CD4-positive, alpha-beta T cell treated with Interleukin-17A for 4 hours (primary cell): Measurements from ENCODE around the gene PRRT1B.

Experiments used
- DNase-seq: peaks from one replicate; pipeline ENCODE4 v3.0.0-alpha.2; 2020; ENCODE audit warnings: mixed read lengths

The PRRT1B gene

DNA sequence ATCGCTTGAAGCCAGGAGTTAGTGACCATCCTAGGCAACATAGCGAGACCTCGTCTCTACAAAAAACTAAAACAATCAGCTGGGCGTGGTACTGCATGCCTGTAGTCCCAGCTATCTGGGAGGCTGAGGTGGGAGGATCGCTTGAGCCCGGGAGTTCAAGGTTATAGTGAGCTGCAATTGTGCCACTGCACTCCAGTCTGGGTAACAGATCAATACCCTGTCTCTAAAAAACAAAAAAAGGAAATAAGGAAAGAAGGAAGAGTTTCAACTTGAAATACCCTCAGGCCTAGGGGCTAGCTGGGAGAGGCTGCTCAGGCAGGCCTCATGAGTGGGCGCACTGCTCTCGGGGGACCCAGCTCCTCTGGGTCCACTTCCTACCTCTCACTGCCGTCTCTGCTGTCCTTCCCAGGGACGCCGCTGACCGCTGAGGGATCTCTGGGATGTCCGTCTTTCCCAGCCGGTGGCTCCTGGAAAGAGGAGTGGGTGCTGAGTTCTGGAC is 56.4 kb downstream of the PRRT1B start:
- DNase-seq, result no peak

DNA sequence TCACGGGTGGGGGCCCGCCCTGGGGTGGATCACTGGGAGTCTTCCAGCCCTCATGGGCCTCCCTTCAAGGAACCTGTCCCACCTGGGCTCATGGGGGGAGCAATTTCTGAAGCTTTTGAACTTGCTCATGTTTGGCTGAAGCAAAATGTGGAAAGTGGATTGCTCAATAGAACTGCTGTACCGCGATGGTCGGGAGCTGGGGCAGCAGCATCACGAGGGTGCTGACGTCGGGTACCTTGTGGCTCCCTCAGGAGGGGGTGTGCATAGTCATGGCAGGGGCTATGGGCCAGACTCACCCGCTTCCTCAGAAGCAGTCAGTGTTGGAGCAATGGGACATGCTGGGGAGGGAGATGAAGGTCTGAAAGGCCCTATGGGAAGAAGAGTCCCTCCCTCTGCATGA is 57.9 kb downstream of the PRRT1B start:
- DNase-seq, result no peak

DNA sequence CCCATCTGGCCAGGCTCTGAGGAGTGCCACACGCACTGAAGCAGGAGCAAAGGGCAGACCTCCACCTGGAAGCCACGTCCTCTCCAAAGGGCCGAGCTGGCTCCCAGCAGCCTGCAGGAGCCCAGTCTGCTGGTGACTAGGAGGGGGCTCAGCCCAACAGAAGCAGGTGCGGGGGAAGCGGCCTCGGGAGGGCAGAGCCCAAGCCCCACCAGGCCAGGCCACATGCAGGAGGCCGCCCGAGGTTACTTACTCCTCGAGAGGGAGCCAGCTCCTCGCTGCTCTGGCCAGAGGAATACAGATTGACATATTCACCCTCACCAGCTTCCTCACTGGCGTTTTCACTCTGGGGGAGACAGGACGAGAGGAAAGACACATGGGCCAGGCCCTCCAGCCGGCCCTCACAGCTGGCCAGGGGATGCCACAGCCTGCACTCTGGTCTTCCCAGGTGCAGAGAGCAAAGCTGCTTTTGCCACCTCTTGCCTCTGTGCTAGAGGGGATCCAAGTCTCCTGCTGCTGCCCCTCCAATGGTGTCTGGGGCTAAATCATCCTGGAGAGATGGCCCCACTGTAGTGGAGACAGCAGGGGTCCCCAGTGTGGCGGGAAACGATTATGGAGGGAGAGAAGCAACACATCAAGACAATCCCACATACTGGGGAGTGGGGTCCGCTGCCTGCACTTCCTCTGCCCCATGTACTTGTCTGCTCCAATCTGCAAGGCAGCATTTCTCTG is 58.6 kb downstream of the PRRT1B start:
- DNase-seq, result no peak

DNA sequence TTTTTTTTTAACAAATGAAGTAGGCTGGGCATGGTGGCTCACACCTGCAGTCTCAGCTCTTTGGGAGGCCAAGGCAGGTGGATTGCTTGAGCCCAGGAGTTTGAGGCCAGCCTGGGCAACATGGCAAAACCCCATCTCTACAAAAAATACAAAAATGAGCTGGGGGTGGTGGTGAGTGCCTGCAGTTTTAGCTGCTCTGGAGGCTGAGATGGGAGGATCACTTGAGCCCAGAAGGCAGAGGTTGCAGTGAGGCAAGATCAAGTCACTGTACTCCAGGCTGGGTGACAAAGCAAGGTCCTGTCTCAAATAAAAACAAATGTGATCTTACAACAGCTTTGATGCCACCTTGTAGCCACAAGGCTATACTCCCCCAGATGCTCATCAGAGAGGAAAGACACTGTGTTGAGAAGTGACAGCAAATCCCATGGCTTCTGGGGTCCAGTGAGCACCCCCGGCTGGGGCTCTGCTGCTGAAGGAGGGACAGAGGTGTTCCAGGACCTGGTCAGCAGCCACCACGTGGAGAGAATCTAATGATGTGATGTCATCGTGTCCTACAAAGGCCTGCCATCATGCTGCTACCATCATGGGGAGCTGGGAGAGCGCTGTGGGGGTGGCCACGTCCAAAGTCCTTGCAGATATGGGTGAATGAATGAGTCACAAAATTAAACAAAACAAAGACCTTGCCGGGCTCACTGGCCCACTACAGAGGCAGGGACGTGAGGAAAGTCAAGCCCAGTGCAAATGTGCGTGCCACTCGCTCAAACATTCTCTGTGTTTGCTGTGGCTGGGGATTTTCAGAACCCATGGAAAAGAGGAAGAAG is 60.7 kb downstream of the PRRT1B start:
- DNase-seq, result no peak

DNA sequence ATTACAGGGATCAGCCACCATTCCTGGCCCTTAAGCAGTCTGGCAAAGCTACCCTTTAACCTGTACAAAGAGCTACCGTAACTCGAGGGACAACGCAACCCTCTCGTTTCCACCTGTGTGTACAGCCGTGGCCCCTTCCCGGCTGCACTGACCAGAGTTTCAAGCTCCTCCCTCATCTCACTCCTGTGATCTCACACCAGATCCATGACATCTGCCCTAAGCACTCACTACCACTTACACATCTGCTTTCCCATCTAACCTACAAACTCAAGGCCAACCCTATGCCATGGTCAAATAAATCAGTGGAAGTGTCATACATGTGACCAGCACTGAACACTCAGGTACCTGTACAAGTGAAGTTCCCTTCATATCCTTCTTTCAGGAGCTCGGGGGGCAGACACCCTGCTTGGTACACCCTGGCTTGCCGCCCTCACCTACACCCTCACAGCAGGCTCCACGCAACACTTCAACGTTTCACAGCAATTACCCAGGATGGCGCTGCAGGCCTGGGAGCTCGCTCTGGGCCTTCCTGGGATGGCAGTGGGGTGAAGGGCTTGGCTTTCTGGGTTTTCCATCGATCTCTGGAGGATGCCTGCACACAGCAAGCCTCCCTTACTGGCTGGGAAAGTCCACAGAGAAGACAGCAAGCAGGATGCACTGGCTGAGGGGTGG is 61.7 kb downstream of the PRRT1B start:
- no peak for DNase-seq

DNA sequence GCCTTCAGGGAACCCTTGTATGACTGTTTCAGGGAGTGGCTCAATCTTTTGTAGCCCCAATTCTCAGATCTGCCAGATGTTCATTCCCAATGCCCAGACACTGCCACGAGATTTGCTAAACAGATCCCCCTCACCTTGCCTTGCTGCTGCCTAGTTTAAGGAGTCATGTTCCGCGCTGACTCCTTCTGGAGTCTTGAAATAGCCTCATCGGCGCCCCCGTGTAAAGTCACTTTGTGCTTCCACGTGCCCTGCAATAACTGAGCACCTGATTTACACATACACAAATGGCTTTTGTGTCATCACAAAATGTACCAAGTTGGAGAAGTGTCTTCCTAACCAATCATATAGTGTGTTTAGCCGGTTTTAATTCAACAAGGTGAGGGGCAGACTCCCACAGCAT is 62.3 kb downstream of the PRRT1B start:
- DNase-seq, result no peak

DNA sequence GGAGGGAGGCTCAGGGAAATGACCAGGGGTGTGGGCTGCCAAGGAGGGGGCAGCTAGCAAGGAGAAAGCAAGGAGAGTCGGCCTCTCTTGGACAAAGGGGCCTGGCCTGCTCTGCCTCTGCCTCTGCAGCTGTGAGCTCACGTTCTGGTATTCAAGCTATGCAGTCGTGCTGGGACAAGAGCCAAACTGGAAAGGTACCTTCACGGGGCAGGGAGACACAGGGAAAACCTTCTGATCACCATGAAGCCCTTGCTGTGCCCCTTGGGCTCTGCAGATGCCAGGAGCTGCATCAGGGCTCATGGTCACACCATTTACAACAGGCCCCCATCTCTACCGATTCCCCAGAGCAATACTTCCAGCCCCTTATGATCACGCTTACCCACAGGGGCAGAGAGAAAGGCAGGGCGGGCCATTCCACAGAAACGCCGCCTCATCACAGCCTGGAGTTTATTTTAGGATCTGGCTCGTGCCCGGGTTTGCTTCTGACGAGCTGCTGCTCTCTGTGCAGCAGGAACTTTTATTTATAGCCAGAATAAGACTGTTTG is 63.2 kb downstream of the PRRT1B start:
- DNase-seq, result no peak
